Measurements from ENCODE around the gene SCN5A.
A peak's percentile ranks its signal among the peaks of the same experiment; 100 is the strongest.

Gene SCN5A

GRCh38 chr3:38647217-38647970, 2.1 kb downstream of the SCN5A start:
- peak; percentile 43 for DNase-seq

- peak; percentile 56 for DNase-seq
These were observed 2.9 kb downstream of the SCN5A start for GRCh38 chr3:38646630-38647029.

DNA sequence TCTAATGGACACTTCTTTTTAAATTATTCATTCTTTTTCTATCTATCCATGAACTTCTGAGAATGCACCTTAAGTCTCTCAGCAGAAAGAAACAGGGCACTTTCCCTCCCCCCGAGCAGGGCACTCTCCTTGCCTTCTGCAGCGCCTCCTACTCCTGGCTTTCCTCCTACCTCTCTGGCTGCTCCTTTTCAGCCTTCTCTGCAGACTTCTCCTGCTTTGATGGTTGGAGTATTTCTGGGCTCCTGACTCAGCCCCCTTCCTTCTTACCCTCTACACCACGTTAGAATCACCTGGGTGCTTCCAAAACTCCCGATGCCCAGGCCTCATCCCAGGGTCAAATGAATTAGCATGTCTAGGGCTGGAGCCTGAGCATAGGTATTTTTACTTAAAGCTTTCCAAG, 3.4 kb downstream of the SCN5A start:
- peak; percentile 13 for DNase-seq

GRCh38 chr3:38645601-38646000, 3.9 kb downstream of the SCN5A start:
- peak; percentile 26 for DNase-seq

- DNase-seq, result no peak
These were observed 4.4 kb downstream of the SCN5A start for GRCh38 chr3:38645076-38645475.

DNA sequence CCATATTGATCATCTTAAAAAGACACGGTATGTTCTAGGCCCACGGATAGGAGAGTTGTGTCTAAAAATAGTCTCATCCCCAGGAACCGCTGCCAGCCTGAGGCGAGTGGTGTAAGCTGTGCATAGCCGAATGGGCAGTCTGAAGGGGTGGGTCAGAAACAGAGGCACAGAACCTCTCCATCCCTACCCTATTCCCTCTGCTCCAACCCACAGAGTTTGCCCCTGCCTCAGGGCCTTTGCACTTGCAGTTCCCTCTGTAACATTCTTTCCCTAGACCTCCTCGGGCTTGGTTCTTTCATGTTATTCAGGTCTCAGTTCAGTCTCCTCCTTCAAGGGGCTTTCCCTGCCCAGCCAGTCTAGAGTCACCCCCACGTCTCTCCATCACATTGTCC, 4.8 kb downstream of the SCN5A start:
- peak; percentile 13 for DNase-seq

GRCh38 chr3:38644016-38644661, 5.3 kb downstream of the SCN5A start:
- no peak for DNase-seq

DNA sequence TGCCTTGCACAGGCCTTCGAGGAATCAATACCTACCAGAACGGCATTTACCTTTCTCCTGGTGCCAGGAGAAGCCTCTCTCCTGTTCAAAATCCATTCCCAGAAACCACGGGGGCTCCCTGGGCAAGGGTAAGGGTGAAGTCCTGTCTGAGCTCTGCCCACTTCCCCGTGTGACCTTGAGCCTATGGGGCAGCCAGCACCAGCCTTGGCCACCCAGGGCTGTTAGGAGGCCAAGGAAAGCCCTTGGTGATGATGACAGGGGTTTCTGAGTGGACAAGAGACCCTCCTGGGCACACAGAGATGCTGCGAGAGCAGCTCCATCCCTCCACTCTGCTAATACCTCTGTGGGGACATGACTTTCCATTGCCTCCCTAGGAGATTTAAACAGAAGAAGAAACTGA, 5.9 kb downstream of the SCN5A start:
- DNase-seq, result no peak

DNA sequence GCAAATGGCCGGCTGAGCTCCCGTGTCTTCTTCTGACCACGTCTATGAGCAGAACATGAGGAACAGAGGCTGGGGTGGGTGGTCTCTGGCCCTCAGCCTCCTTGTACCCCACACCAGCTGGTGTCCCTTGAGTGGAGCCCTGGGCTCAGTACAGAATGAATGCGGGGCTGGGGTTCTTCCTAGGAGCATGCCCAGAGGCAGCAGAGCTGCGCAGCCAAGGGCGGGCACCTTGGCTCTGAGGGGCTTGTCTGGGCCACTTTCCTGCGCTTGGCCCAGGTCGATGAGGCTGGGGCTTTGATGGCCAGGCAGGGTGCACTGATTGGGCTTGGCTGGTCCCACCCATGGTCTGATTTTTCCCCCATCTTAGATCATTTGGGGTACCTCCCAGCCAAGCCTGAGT, 6.4 kb downstream of the SCN5A start:
- no peak for DNase-seq

- DNase-seq, result no peak
These were observed 7.9 kb downstream of the SCN5A start for GRCh38 chr3:38641461-38642110.

- no peak for DNase-seq
These were observed 8.6 kb downstream of the SCN5A start for GRCh38 chr3:38640661-38641452.

- no peak for DNase-seq
These were observed 11.1 kb downstream of the SCN5A start for GRCh38 chr3:38638354-38638753.

- no peak for DNase-seq
These were observed 11.6 kb downstream of the SCN5A start for GRCh38 chr3:38637906-38638305.

- no peak for DNase-seq
These were observed 12.6 kb downstream of the SCN5A start for GRCh38 chr3:38636881-38637280.

- no peak for DNase-seq
These were observed 13.0 kb downstream of the SCN5A start for GRCh38 chr3:38636464-38636863.

GRCh38 chr3:38634111-38634510, 15.4 kb downstream of the SCN5A start:
- DNase-seq, result no peak

- no peak for DNase-seq
These were observed 16.5 kb downstream of the SCN5A start for GRCh38 chr3:38632989-38633388.

DNA sequence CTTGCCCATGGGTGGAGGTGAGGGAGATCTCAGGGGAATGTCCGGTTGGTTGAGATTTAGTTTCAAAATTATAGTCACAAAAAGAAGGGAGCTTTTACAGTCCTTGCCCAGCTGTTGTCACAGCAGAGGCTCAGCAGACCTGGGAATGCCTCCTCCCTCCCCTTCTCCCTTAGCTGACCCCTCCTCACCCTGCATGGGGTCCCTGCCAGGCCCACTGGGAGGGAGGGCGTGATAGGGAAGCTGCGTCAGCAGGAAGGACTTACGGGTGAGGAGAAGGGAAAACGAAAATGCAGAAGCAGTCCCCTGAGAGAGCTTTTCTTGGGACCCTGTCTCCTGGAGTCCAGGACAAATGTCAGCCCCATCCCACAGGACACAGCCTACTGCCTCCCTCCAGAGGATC, 18.9 kb downstream of the SCN5A start:
- DNase-seq, result no peak

DNA sequence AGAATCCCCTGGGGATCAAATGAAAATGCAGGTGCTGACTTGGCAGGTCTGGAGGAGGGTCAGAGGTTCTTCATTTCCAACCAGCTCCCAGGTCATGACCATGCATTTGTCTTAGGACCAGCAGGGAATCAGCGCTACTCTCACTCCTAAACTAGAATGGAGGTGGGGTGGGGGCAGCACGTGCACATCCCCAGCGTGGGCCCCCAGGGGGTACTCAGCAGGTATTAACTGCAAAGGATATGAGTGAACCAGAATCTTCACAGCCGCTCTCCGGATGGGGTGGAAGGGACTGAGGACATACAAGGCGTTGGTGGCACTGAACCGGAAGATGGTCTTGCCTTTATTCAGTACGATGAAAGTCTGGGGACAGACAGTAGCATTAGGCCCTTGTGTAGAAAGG, 19.4 kb downstream of the SCN5A start:
- DNase-seq, result no peak

DNA sequence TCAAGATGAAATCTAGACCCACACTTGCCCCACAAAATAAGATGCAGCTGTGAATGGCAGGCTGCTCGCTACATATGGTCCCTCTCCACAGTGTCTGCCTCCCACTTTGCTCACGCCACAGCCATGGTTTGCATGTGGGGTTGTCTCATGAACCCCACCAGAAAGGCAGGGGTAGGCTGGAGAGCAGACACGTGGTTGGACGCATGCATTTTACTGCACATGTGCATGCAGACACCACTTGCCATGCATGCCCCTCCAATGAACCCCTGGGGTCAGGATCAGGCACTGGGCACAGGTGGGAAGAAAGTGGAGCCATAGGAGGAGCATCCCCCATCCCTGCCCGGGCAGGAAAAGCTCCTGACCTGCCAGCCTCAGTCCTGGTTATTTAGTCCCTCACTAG, 20.7 kb downstream of the SCN5A start:
- DNase-seq, result no peak

DNA sequence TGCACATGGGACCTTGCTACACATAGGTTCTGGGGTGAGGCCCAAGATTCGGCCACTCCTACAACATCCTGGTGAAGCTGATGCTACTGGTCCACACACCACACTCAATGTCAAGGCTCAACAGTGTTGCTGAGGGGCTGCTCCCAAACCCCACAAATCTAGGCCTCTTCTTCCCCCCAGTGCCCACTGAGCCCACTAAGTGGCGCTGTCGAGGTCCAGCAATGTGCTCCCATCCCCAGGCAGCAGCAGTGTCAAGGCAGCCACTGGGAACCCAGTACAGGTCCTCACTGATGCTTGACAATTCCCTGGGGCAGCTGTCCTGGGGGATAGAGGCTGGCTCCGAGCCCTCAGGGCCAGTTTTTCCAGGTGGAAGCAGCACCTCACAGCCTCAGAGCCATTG, 21.5 kb downstream of the SCN5A start:
- DNase-seq, result peak; percentile 59

- no peak for DNase-seq
These were observed 23.3 kb downstream of the SCN5A start for GRCh38 chr3:38626171-38626570.

DNA sequence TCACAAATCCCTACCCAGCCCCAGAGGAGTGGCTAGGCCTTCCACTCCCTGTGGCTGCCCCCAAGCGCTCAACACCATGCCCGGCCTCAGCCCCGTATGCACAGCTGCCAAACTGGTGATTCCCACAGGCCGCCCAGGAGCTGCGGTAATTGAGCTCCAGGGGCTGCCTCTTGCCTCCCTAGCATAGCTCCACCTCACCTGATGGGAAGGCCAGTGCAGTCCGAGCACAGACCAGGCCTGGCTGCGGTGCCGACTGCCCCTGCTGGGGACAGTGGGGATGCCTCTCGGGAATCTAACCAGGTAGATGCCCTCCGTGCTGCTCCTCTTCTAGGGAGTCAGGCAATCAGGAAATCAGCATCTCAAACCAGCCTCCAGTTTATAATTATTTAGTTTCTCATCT, 25.9 kb downstream of the SCN5A start:
- no peak for DNase-seq

Measured in activated CD8-positive, alpha-beta memory T cell treated with anti-CD3 and anti-CD28 coated beads for 24 hours (primary cell).